ENCODE results near the gene WDR4. TPM values are rescaled to one million over a fixed set of nuclear protein-coding genes. Genes with fewer than 3 reads are reported as not detected.
A peak's percentile ranks its signal among the peaks of the same experiment; 100 is the strongest.

Gene WDR4
- total and polyA plus RNA-seq, 3 experiments from 2014 or later, result 8.0 to 54.9 (median 53.7) TPM

DNA sequence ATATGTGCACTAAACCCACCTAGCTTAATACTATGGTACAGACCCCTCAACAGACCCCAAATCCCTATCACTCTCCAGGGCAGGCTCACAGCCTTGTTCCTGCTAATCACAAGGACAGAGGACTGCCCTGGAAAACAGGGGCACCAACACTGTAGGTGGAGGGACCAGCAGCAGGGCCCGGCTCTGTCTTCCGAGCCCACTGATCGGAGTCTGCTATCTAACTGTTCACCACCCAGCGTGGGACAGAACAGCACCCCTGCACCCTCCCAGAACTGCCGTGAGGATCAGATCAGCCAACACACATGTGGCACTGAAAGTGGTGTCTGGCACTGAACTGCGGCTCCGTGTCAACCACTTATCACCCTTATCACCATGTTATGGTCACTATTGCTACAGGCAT lies 6.2 kb downstream of the WDR4 start:
- Histone ChIP-seq H3K9me3 (ENCODE audit: low read length) (no peaks in the 10 kb centered on the region), H3K4me3 (ENCODE audit: low read length) (no peak overlapping the region), H3K4me1 (ENCODE audit: insufficient read depth, low read length) (peaks cover 8% of the 10 kb centered on the region), H3K27ac (ENCODE audit: low read depth, low read length) (no peak overlapping the region), H3K27me3 (ENCODE audit: insufficient read depth, low read length, poor library complexity, severe bottlenecking) (no peaks in the 10 kb centered on the region), H3K36me3 (ENCODE audit: insufficient read depth, low read length) (peaks cover 29% of the 10 kb centered on the region)
- Mint-ChIP-seq H3K27ac (peak overlapping the region in 2 of 8 donors; percentile 52 to 53), H3K4me1 (peaks cover 3 to 11% (median 7%) of the 10 kb centered on the region in 3 donors), H3K36me3 (peaks cover 4 to 77% (median 21%) of the 10 kb centered on the region in 3 donors), H3K9me3 (no peaks in the 10 kb centered on the region), H3K27me3 (no peaks in the 10 kb centered on the region), H3K4me3 (no peak overlapping the region)
- DNase-seq, result no peak
- CTCF ChIA-PET, result interaction anchor here (1.2 kb wide), 1 partner anchor 12 kb away, joined by 3 read pairs; no protein-coding TSS in a partner anchor
- POLR2A ChIA-PET, result no interaction called here

DNA sequence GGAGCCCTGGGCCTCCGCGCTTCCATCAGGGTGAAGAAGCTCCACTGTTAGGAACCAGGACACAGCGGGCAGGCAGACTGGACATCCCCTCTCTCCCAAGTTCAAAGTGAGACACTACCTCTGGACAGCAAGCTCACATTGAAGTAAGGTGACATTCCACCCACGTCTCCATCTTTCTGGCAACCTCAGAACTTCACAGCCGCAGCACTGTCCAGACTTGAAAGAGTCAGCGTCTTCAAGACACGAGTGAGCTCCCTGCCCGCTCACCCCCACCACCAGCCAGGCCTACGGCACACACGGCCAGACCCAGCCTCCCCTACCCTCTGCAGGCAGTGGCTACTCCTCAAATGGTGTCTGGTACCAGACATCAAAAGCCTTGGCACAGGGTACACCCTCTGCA lies 11.1 kb downstream of the WDR4 start:
- peak overlapping the region in 1 of 8 donors; percentile 54 for H3K27ac Mint-ChIP-seq
- H3K36me3 Mint-ChIP-seq, result peaks cover 5 to 87% (median 14%) of the 10 kb centered on the region in 3 donors
- peaks cover 4 to 18% (median 10%) of the 10 kb centered on the region in 3 donors for H3K4me1 Mint-ChIP-seq
- no peak overlapping the region for H3K4me3 ChIP-seq (ENCODE audit: low read length)
- H3K9me3 ChIP-seq (ENCODE audit: low read length), result no peaks in the 10 kb centered on the region
- H3K27me3 Mint-ChIP-seq, result no peaks in the 10 kb centered on the region
- H3K36me3 ChIP-seq (ENCODE audit: insufficient read depth, low read length), result peaks cover 27% of the 10 kb centered on the region
- ChIA-PET POLR2A (no interaction called here), CTCF (no interaction called here)
- no peak overlapping the region for H3K27ac ChIP-seq (ENCODE audit: low read depth, low read length)
- H3K27me3 ChIP-seq (ENCODE audit: insufficient read depth, low read length, poor library complexity, severe bottlenecking), result no peaks in the 10 kb centered on the region
- H3K9me3 Mint-ChIP-seq, result no peaks in the 10 kb centered on the region
- H3K4me3 Mint-ChIP-seq, result no peak overlapping the region
- H3K4me1 ChIP-seq (ENCODE audit: insufficient read depth, low read length), result no peaks in the 10 kb centered on the region
- DNase-seq, result no peak

DNA sequence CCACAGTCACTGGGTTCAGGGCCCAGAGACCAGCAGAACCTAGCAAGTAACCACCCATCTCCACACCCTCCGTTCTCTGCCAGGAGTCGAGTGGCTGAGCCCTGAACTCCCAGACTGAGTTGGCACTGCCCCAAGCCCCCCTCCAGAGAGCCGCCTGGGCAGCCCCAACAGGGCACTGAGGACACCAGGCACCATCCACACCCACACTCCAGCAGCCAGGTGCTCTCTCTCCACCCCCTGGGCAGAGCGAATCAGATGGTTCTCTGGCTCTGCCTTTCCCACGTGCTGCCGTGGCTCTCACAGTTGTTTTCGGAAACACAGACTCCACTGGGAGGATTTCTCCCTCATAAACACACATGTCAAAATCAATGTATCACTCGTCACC lies 13.6 kb downstream of the WDR4 start:
- Mint-ChIP-seq H3K27me3 (no peaks in the 10 kb centered on the region), H3K36me3 (peaks cover 4 to 82% (median 11%) of the 10 kb centered on the region in 3 donors), H3K4me1 (peaks cover 4 to 21% (median 12%) of the 10 kb centered on the region in 3 donors), H3K9me3 (no peaks in the 10 kb centered on the region), H3K27ac (no peak overlapping the region), H3K4me3 (no peak overlapping the region)
- DNase-seq, result no peak
- no peaks in the 10 kb centered on the region for H3K4me1 ChIP-seq (ENCODE audit: insufficient read depth, low read length)
- H3K27me3 ChIP-seq (ENCODE audit: insufficient read depth, low read length, poor library complexity, severe bottlenecking), result no peaks in the 10 kb centered on the region
- CTCF ChIA-PET, result interaction anchor here (1.7 kb wide), 1 partner anchor 15 kb away, joined by 3 read pairs; no protein-coding TSS in a partner anchor
- H3K27ac ChIP-seq (ENCODE audit: low read depth, low read length), result no peak overlapping the region
- POLR2A ChIA-PET, result no interaction called here
- peaks cover 22% of the 10 kb centered on the region for H3K36me3 ChIP-seq (ENCODE audit: insufficient read depth, low read length)
- no peaks in the 10 kb centered on the region for H3K9me3 ChIP-seq (ENCODE audit: low read length)
- H3K4me3 ChIP-seq (ENCODE audit: low read length), result no peak overlapping the region

DNA sequence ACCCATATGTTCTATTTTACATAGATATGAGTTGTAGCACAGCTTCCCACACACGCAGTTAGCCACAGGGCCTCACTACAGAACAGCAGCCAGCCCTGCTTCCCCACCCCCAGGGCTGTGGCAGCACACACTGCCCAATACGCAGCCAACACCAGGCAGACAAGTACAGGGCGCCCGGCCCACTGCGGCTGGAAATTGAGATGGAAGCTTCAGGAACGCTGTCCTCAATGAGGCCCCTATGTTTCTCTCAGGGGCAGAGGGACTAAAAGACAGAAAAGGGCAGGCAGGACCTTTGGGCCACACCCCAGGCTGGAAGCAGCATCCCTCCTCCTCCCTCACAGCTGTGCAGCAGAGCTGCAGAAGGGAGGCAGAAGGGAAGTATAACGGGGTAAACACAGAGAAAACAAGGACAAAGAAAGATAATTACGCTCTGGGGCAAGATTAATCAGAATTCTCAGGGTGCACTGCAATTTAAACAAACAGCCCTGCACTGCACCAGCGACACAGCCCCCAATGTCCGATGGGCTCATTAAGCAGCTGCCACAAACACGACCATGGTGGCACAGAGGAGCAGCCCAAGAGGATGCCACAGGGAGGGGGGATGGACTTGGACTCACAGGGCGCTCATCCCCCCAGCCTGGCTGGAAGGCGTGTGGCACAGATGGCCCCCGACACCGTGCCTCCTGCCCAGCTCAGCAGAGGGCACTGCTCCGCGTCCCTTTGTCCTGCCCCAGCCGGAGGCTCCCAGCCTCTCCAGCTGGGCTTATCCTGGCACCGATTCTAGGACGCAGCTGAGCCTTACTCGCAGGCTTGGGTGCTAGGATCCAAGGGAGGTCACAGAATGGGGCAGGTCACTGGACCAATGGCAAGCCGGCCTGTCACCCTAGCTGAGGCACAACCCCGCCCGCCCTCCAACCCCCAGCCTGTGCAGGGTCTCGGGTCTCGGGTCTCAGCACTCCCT lies 14.2 kb downstream of the WDR4 start:
- peak overlapping the region in 3 of 8 donors; percentile 23 to 73 (median 63) for H3K27ac Mint-ChIP-seq
- H3K27ac ChIP-seq (ENCODE audit: low read depth, low read length), result no peak overlapping the region
- no peak for DNase-seq
- no peaks in the 10 kb centered on the region for H3K9me3 ChIP-seq (ENCODE audit: low read length)
- H3K9me3 Mint-ChIP-seq, result no peaks in the 10 kb centered on the region
- no peaks in the 10 kb centered on the region for H3K27me3 ChIP-seq (ENCODE audit: insufficient read depth, low read length, poor library complexity, severe bottlenecking)
- ChIA-PET POLR2A (no interaction called here), CTCF (interaction anchor here (1.7 kb wide), 1 partner anchor 14 kb away, joined by 3 read pairs; no protein-coding TSS in a partner anchor)
- H3K4me1 ChIP-seq (ENCODE audit: insufficient read depth, low read length), result no peaks in the 10 kb centered on the region
- no peak overlapping the region for H3K4me3 Mint-ChIP-seq
- H3K36me3 ChIP-seq (ENCODE audit: insufficient read depth, low read length), result peaks cover 22% of the 10 kb centered on the region
- peaks cover 4 to 21% (median 12%) of the 10 kb centered on the region in 3 donors for H3K4me1 Mint-ChIP-seq
- H3K36me3 Mint-ChIP-seq, result peaks cover 4 to 81% (median 12%) of the 10 kb centered on the region in 3 donors
- no peak overlapping the region for H3K4me3 ChIP-seq (ENCODE audit: low read length)
- no peaks in the 10 kb centered on the region for H3K27me3 Mint-ChIP-seq

DNA sequence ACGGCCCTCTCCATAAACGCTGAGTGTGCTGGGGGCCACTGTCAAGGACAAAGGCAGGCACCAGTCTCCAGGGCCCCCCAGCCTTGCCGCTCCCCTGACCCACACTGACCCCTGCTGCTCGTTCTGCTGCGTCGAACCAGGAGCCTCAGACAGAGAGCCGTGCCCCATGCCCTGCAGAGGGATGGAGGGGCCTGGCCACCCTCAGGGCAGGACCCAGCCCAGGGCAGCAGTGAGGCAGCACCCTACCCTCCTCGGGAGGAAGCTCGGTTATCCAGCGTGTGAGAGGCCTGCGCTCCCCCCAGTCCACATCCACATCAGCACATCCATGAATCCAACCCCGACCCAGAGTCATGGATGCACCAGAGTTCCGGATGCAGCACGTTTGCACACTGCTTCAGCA lies 15.1 kb downstream of the WDR4 start:
- H3K27ac Mint-ChIP-seq, result peak overlapping the region in 2 of 8 donors; percentile 63 to 73
- no peaks in the 10 kb centered on the region for H3K27me3 ChIP-seq (ENCODE audit: insufficient read depth, low read length, poor library complexity, severe bottlenecking)
- peaks cover 21% of the 10 kb centered on the region for H3K36me3 ChIP-seq (ENCODE audit: insufficient read depth, low read length)
- no peaks in the 10 kb centered on the region for H3K27me3 Mint-ChIP-seq
- CTCF ChIA-PET, result interaction anchor here (1.7 kb wide), 1 partner anchor 13 kb away, joined by 3 read pairs; no protein-coding TSS in a partner anchor
- DNase-seq, result no peak
- no peak overlapping the region for H3K4me3 ChIP-seq (ENCODE audit: low read length)
- no peak overlapping the region for H3K4me3 Mint-ChIP-seq
- no peaks in the 10 kb centered on the region for H3K9me3 Mint-ChIP-seq
- H3K27ac ChIP-seq (ENCODE audit: low read depth, low read length), result no peak overlapping the region
- H3K4me1 Mint-ChIP-seq, result peaks cover 4 to 21% (median 12%) of the 10 kb centered on the region in 3 donors
- no peaks in the 10 kb centered on the region for H3K4me1 ChIP-seq (ENCODE audit: insufficient read depth, low read length)
- H3K9me3 ChIP-seq (ENCODE audit: low read length), result no peaks in the 10 kb centered on the region
- POLR2A ChIA-PET, result interaction anchor here (0.6 kb wide), 1 partner anchor 147 kb away, joined by 3 read pairs; no protein-coding TSS in a partner anchor
- peaks cover 4 to 78% (median 10%) of the 10 kb centered on the region in 3 donors for H3K36me3 Mint-ChIP-seq

DNA sequence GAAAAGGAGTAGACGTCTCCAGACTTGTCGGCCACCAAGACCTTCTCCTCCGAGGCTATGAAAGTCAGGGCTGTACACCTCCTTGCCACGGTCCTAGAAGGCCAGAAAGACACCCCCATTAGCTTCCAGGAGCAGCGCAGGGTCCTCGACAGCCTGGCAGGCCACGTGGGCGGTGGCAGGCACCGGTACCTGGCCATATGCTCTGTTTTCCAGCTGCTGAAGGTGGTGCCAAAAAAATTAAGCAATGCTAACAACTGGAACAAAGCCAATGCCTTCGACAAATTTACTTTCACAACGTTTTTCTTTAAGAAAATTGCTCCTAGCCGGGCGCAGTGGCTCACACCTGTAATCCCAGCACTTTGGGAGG lies 15.9 kb downstream of the WDR4 start:
- peaks cover 4 to 21% (median 14%) of the 10 kb centered on the region in 3 donors for H3K4me1 Mint-ChIP-seq
- Histone ChIP-seq H3K9me3 (ENCODE audit: low read length) (no peaks in the 10 kb centered on the region), H3K27me3 (ENCODE audit: insufficient read depth, low read length, poor library complexity, severe bottlenecking) (no peaks in the 10 kb centered on the region), H3K36me3 (ENCODE audit: insufficient read depth, low read length) (peaks cover 16% of the 10 kb centered on the region), H3K4me3 (ENCODE audit: low read length) (no peak overlapping the region), H3K27ac (ENCODE audit: low read depth, low read length) (no peak overlapping the region), H3K4me1 (ENCODE audit: insufficient read depth, low read length) (no peaks in the 10 kb centered on the region)
- no peak overlapping the region for H3K4me3 Mint-ChIP-seq
- ChIA-PET CTCF (no interaction called here), POLR2A (interaction anchor here (0.6 kb wide), 1 partner anchor 147 kb away, joined by 3 read pairs; no protein-coding TSS in a partner anchor)
- no peak for DNase-seq
- H3K27me3 Mint-ChIP-seq, result no peaks in the 10 kb centered on the region
- H3K27ac Mint-ChIP-seq, result no peak overlapping the region
- no peaks in the 10 kb centered on the region for H3K9me3 Mint-ChIP-seq
- H3K36me3 Mint-ChIP-seq, result peaks cover 8 to 78% (median 12%) of the 10 kb centered on the region in 3 donors

DNA sequence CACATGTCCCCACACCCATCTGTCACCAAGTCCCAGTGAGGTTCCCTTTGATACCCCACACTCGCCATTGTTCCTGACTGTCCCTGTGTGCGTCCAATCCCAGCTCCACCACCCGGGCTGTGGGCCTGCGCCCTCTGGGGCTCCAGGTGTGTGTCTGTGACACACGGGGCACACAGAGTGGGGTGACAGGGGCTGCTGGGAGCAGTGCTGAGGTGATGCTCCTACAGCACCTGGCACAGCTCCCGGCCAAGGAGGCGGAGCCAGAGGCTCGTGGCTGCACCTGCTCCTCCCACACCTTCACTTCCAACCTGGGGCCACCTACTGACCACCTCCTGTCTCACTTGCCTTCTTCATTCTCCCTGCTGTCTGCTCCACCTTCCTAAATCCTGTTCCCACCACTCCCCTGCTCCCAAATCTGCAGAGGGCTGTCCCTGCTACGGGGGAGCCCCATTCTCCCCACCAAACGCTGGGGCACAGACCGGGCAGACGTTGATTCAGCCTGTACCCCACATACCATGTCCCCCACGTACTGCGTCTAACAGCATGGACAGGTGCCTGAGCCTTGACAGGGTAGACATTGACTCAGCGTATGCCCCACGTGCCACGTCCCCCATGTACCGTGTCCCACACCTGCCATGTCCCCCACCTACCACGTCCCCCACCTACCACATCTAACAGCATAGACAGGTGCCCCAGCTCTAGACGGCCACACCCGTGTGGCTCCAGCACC lies 16.4 kb downstream of the WDR4 start:
- H3K9me3 ChIP-seq (ENCODE audit: low read length), result no peaks in the 10 kb centered on the region
- H3K9me3 Mint-ChIP-seq, result no peaks in the 10 kb centered on the region
- H3K4me1 ChIP-seq (ENCODE audit: insufficient read depth, low read length), result no peaks in the 10 kb centered on the region
- H3K27me3 ChIP-seq (ENCODE audit: insufficient read depth, low read length, poor library complexity, severe bottlenecking), result no peaks in the 10 kb centered on the region
- peak overlapping the region in 1 of 7 donors; percentile 56 for H3K4me3 Mint-ChIP-seq
- peaks cover 9 to 78% (median 11%) of the 10 kb centered on the region in 3 donors for H3K36me3 Mint-ChIP-seq
- no peak overlapping the region for H3K4me3 ChIP-seq (ENCODE audit: low read length)
- peaks cover 22% of the 10 kb centered on the region for H3K36me3 ChIP-seq (ENCODE audit: insufficient read depth, low read length)
- peak overlapping the region in 1 of 8 donors; percentile 93 for H3K27ac Mint-ChIP-seq
- no peak for DNase-seq
- no peaks in the 10 kb centered on the region for H3K27me3 Mint-ChIP-seq
- no peak overlapping the region for H3K27ac ChIP-seq (ENCODE audit: low read depth, low read length)
- H3K4me1 Mint-ChIP-seq, result peaks cover 4 to 21% (median 14%) of the 10 kb centered on the region in 3 donors
- ChIA-PET CTCF (no interaction called here), POLR2A (no interaction called here)

Measured in CD8-positive, alpha-beta memory T cell (primary cell).